Pulmonary artery endothelial cell (primary cell): ENCODE data around the gene ACP1. TPM values are rescaled to one million over a fixed set of nuclear protein-coding genes. Genes with fewer than 3 reads are reported as not detected.

Experiments used
- DNase-seq: peaks from one replicate; pipeline ENCODE4 v3.0.0-alpha.2; 2011; ENCODE audit warnings: low read depth, low spot score
- total RNA-seq: library from RNA; depleted of rRNA; stranded (reverse); fragments of >200 nt; gene quantifications from 2 replicates; pipeline ENCODE4 v1.2.3, GENCODE V29; 2014

ACP1 gene
- total RNA-seq, result 89.2 and 123 TPM in 2 replicates

GRCh38 chr2:264493-265468 lies at the start of gene ACP1:
TSS of gene ACP1 (plus strand) at chr2:264947. CDS start at chr2:264965, 18 bp downstream.
- DNase-seq, result peak; percentile 72

GRCh38 chr2:216068-216467 lies 48.7 kb upstream of the ACP1 start:
- DNase-seq, result no peak

GRCh38 chr2:223451-223850 lies 41.3 kb upstream of the ACP1 start:
- no peak for DNase-seq

GRCh38 chr2:223971-224760 lies 40.6 kb upstream of the ACP1 start:
- DNase-seq, result no peak

- no peak for DNase-seq
Observed at GRCh38 chr2:228115-228514, 36.6 kb upstream of the ACP1 start.

- no peak for DNase-seq
Observed at GRCh38 chr2:228518-229278, 36.0 kb upstream of the ACP1 start.

- DNase-seq, result no peak
Observed at GRCh38 chr2:231521-232185, 33.1 kb upstream of the ACP1 start.

- DNase-seq, result no peak
Observed at GRCh38 chr2:233030-233429, 31.7 kb upstream of the ACP1 start.

GRCh38 chr2:234421-234820 lies 30.3 kb upstream of the ACP1 start:
- no peak for DNase-seq

GRCh38 chr2:236993-237539 lies 27.7 kb upstream of the ACP1 start:
- DNase-seq, result no peak

GRCh38 chr2:237878-238277 lies 26.9 kb upstream of the ACP1 start:
- no peak for DNase-seq

- DNase-seq, result no peak
Observed at GRCh38 chr2:238431-238830, 26.3 kb upstream of the ACP1 start.

GRCh38 chr2:238869-239268 lies 25.9 kb upstream of the ACP1 start:
- no peak for DNase-seq

- DNase-seq, result no peak
Observed at GRCh38 chr2:244547-244946, 20.2 kb upstream of the ACP1 start.

GRCh38 chr2:246489-247144 lies 18.1 kb upstream of the ACP1 start:
- peak; percentile 24 for DNase-seq

GRCh38 chr2:248724-249123 lies 16.0 kb upstream of the ACP1 start:
- DNase-seq, result no peak

GRCh38 chr2:249538-250042 lies 15.2 kb upstream of the ACP1 start:
- no peak for DNase-seq

GRCh38 chr2:252001-252602 lies 12.6 kb upstream of the ACP1 start:
- DNase-seq, result no peak

- no peak for DNase-seq
Observed at GRCh38 chr2:253202-253638, 11.5 kb upstream of the ACP1 start.

- no peak for DNase-seq
Observed at GRCh38 chr2:254241-254640, 10.5 kb upstream of the ACP1 start.
